Transverse colon (tissue), 4 donors: Measurements from ENCODE around the gene ARAP2.
"Not testable (repeated sequence)": the region's sequence is repeated elsewhere in the genome, so short reads cannot be mapped to it uniquely, and the experiment has no call there.

ENCODE experiments used
- EP300 ChIP-seq: sonication (generic); formaldehyde crosslinking; IDR thresholded peaks from one replicate; pipeline ENCODE4 v1.6.1; 2017; ENCODE audit warnings: antibody characterized with exemption, low read depth
- POLR2A ChIP-seq: fragments of 450-650 bp; IDR thresholded peaks from one replicate; pipeline ENCODE4 v1.6.1; 2016; ENCODE audit warnings: antibody characterized with exemption, mild to moderate bottlenecking, moderate library complexity
- POLR2AphosphoS5 ChIP-seq, 3 donors: sonication (generic); formaldehyde crosslinking; IDR thresholded peaks; one replicate each; pipeline ENCODE4 v1.6.1; 2016; ENCODE audit warnings: antibody characterized with exemption in 3 of 3
- TF ChIP-seq, protein P1 (sequence below), 5 experiments: fragments of 200-600 bp in 3 of 5; fragments of 450-650 bp in 2 of 5; sonication (generic) in 3 of 5; IDR thresholded peaks; 1 replicate in 2 of 5; 2 replicates in 3 of 5; pipeline ENCODE4 v1.5.1; 2016 to 2017; ENCODE audit warnings: antibody characterized with exemption in 5 of 5, inconsistent platforms in 3 of 5, mild to moderate bottlenecking in 2 of 5, moderate library complexity in 1 of 5

DNA sequence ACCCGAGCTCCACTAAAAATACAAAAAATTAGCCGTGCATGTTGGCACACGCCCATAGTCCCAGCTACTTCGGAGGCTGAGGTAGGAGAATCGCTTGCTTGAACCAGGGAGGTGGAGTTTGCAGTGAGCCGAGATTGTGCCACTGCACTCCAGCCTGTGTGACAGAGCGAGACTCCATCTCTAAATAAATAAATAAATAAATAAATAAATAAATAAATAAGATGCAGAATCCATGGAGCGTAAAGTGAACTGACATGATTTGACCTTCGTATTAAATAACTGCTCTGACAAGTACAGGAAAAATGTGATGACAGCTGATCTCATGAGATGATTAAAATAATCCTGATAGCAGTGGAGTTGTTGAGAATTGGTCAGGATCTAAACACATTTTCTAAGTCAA is 62.0 kb downstream of the ARAP2 start:
- TF ChIP-seq POLR2A; POLR2AphosphoS5 (IDR thresholded peaks at IDR 0.05); EP300: not testable (repeated sequence)
- TF ChIP-seq, protein P1, sequence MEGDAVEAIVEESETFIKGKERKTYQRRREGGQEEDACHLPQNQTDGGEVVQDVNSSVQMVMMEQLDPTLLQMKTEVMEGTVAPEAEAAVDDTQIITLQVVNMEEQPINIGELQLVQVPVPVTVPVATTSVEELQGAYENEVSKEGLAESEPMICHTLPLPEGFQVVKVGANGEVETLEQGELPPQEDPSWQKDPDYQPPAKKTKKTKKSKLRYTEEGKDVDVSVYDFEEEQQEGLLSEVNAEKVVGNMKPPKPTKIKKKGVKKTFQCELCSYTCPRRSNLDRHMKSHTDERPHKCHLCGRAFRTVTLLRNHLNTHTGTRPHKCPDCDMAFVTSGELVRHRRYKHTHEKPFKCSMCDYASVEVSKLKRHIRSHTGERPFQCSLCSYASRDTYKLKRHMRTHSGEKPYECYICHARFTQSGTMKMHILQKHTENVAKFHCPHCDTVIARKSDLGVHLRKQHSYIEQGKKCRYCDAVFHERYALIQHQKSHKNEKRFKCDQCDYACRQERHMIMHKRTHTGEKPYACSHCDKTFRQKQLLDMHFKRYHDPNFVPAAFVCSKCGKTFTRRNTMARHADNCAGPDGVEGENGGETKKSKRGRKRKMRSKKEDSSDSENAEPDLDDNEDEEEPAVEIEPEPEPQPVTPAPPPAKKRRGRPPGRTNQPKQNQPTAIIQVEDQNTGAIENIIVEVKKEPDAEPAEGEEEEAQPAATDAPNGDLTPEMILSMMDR (IDR thresholded peaks at IDR 0.05) = not testable (repeated sequence)
